Natural killer cell treated with Interleukin-12 subunit alpha and Interleukin-12 subunit beta and Interleukin-15 and Interleukin-18, amount 100 ng/mL, for 72 hours (primary cell): ENCODE measurements around the gene CCM2. TPM values are rescaled to one million over a fixed set of nuclear protein-coding genes. Genes with fewer than 3 reads are reported as not detected.
"Not testable (repeated sequence)": the region's sequence is repeated elsewhere in the genome, so short reads cannot be mapped to it uniquely, and the experiment has no call there.

Experiments used
- ATAC-seq, 2 donors: fragments of 150-1000 bp; cut with Tn5 transposase in 1 of 2; sonication (Bioruptor Pico), chemical (Tn5 transposase) in 1 of 2; 2 replicates each; pipeline ENCODE4 v1.10.0; 2021
- DNase-seq: peaks from one replicate; pipeline ENCODE4 v3.0.0; 2022; ENCODE audit warnings: low spot score
- H3K27ac Mint-ChIP-seq, 2 donors: 1 replicate in 1 of 2; 2 replicates in 1 of 2; pipeline ENCODE4 v1.8.0; 2022; ENCODE audit warnings: mixed read lengths in 2 of 2, mild to moderate bottlenecking in 1 of 2, moderate library complexity in 1 of 2
- H3K27me3 Mint-ChIP-seq, 2 donors: 1 replicate in 1 of 2; 2 replicates in 1 of 2; pipeline ENCODE4 v1.8.0; 2022; ENCODE audit warnings: mixed read lengths in 2 of 2
- H3K36me3 Mint-ChIP-seq: one replicate; pipeline ENCODE4 v1.8.0; 2022; ENCODE audit warnings: mixed read lengths
- H3K4me1 Mint-ChIP-seq, 2 donors: 1 replicate in 1 of 2; 2 replicates in 1 of 2; pipeline ENCODE4 v1.8.0; 2022; ENCODE audit warnings: low read depth in 2 of 2, mixed read lengths in 2 of 2, mild to moderate bottlenecking in 1 of 2
- H3K4me3 Mint-ChIP-seq: one replicate; pipeline ENCODE4 v1.8.0; 2022; ENCODE audit warnings: mixed read lengths
- H3K9me3 Mint-ChIP-seq: 2 replicates; pipeline ENCODE4 v1.8.0; 2022; ENCODE audit warnings: mixed read lengths
- total RNA-seq, 2 donors: library from RNA; stranded (reverse); gene quantifications; one replicate each; pipeline ENCODE4 v1.2.3, GENCODE V29; 2022

CCM2 gene
- total RNA-seq, 2 donors from 2014 or later, result 59.2 to 68.4 TPM

DNA sequence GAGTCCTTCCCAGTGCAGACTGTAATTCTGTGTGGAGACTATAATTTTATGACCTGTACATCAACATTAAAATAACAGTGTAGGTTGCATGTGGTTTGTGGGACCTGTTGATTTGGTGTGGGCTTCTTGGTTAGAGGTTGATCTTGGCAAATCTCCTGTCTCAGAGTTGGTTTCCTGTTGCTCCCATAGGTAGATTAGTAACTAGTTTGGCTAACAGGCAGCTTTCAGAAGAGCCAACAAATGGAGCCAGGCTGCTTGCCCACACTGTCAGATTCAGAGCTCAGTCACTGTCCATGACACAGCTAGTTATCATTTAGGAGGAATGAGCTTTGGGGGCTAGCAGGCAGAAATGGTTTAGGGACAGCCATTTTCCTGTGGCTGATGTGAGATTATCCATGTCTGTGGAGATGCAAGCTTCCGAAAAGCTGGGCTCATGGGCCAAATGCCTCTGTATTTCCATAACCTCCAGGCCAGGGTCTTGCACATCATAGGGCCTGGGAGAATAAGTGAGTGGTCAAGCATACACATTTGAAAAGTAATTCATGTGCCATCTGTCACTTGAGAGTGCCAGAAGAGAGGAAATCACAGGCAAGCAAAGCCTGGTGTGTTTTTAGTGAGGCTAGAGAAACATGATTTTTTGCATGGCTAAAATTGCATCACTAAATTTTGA lies 33.4 kb downstream of the CCM2 start:
- DNase-seq, result no peak
- Mint-ChIP-seq H3K4me1 (peaks cover 57 to 70% of the 10 kb centered on the region in 2 donors), H3K4me3 (no peak overlapping the region), H3K27me3 (no peaks in the 10 kb centered on the region), H3K9me3 (no peaks in the 10 kb centered on the region), H3K27ac (peak overlapping the region; percentile 60 to 76), H3K36me3 (no peaks in the 10 kb centered on the region)
- peak; percentile 50 to 56 for ATAC-seq

DNA sequence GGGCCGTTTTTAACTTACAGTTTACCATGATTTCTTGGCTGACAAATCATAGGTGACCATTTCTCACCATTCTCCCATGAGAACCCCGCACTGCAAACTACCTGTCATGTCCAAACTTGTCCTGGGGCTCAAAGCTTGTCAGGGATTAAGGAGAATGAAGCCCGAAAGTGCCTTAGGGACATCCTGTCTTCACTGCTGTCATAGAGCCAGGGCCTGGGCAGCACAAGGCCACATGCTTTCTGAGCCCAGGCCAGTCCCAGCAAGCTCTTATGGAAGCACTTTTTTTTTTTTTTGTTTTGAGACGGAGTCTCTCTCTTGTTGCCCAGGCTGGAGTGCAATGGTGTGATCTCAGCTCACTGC lies 33.9 kb downstream of the CCM2 start:
- ATAC-seq, result no peak
- no peak for DNase-seq
- H3K4me3 Mint-ChIP-seq, result no peak overlapping the region
- H3K27ac Mint-ChIP-seq, result peak overlapping the region; percentile 60 to 76
- H3K9me3 Mint-ChIP-seq, result no peaks in the 10 kb centered on the region
- peaks cover 56 to 69% of the 10 kb centered on the region in 2 donors for H3K4me1 Mint-ChIP-seq
- H3K36me3 Mint-ChIP-seq, result peaks cover 4% of the 10 kb centered on the region
- no peaks in the 10 kb centered on the region for H3K27me3 Mint-ChIP-seq

DNA sequence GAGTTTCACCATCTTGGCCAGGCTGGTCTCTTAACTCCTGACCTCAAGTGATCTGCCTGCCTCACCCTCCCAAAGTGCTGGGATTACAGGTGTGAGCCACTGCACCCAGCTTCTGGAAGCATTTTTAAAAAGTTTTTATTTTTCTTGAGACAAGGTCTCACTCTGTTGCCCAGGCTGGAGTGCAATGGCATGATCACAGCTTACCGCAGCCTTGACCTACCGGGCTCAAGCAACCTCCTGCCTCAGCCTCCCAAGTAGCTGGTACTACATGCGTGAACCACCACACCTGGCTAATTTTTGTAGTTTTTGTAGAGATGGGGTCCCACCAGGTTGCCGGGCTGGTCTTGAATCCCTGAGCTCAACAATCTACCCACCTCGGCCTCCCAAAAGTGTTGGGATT lies 34.7 kb downstream of the CCM2 start:
- H3K36me3 Mint-ChIP-seq, H3K9me3 Mint-ChIP-seq, DNase-seq, H3K27me3 Mint-ChIP-seq, H3K27ac Mint-ChIP-seq, ATAC-seq, H3K4me3 Mint-ChIP-seq: not testable (repeated sequence)
- peaks cover 50 to 66% of the 10 kb centered on the region in 2 donors for H3K4me1 Mint-ChIP-seq

DNA sequence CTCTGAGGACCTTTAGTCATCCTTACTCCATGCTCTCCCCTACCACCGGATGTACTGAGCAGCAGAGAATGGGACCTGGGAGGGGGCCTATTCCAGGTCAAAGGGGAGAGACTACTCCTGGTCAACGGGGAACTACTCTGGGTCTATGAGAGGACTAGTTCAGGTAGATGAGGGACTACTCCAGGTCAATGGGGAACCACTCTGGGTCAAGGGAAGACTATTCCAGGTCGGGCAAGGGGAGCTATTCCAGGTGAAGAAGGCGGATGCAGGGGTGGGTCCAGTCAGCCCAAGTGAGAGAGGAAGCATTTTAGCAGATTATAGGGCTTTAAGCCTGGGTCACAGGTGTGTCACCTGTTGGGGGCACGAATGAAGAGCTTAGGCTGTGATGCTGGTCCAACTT lies 35.4 kb downstream of the CCM2 start:
- no peak for ATAC-seq
- peaks cover 10% of the 10 kb centered on the region for H3K36me3 Mint-ChIP-seq
- peak overlapping the region; percentile 78 for H3K4me3 Mint-ChIP-seq

DNA sequence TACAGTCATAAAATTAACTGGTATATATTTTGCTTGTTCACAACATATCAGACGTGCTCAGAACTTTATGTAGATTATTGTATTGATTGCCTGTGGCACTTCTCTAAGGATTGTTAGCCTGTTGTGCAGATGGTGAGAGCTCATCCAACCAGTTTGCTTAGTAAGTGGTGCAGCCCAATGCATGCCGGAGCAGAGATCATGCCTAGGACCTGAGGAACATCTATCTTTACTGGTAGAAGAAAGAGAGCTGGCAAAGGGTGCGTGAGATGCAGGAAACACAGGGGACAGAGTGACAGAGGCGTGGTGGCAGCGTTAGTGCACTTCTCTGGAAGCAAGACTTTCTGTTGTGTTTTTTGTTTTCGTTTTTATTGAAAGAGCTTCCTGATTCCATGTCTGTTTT lies 35.9 kb downstream of the CCM2 start:
- no peaks in the 10 kb centered on the region for H3K27me3 Mint-ChIP-seq
- DNase-seq, result no peak
- peak in 1 of 2 donors; percentile 37 for ATAC-seq
- H3K27ac Mint-ChIP-seq, result peak overlapping the region; percentile 75 to 78
- H3K4me3 Mint-ChIP-seq, result peak overlapping the region; percentile 78
- H3K4me1 Mint-ChIP-seq, result peaks cover 52 to 71% of the 10 kb centered on the region in 2 donors
- peaks cover 14% of the 10 kb centered on the region for H3K36me3 Mint-ChIP-seq
- H3K9me3 Mint-ChIP-seq, result no peaks in the 10 kb centered on the region

More for the DNA sequence above, 35.4 kb downstream of the CCM2 start:
- H3K4me1 Mint-ChIP-seq, result peaks cover 48 to 66% of the 10 kb centered on the region in 2 donors
- no peaks in the 10 kb centered on the region for H3K9me3 Mint-ChIP-seq
- H3K27ac Mint-ChIP-seq, result peak overlapping the region; percentile 75 to 78
- DNase-seq, result no peak
- H3K27me3 Mint-ChIP-seq, result no peaks in the 10 kb centered on the region

DNA sequence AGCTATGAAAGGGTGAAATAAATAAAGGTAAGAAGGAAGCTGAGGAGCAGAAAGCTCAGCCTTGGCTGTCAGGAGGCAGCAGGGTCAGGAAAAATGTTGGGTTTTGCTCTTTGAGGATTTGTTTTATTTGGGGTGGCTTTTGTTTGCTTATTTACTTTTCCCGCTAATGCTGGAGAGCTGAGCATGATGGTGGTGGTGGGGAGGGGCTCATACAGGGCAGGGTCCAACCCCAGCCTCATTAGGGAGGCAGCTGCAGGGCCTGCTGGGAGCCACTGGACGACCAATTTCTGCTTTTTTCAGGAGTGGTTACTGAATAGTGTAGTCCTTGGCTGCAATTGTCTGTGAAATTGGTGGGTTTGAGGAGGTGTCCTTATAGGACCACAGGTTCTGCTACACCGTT lies 36.3 kb downstream of the CCM2 start:
- DNase-seq, result no peak
- H3K27me3 Mint-ChIP-seq, result no peaks in the 10 kb centered on the region
- H3K4me3 Mint-ChIP-seq, result peak overlapping the region; percentile 78
- H3K27ac Mint-ChIP-seq, result peak overlapping the region; percentile 75 to 78
- ATAC-seq, result no peak
- no peaks in the 10 kb centered on the region for H3K9me3 Mint-ChIP-seq
- H3K4me1 Mint-ChIP-seq, result peaks cover 52 to 75% of the 10 kb centered on the region in 2 donors
- H3K36me3 Mint-ChIP-seq, result peaks cover 19% of the 10 kb centered on the region

DNA sequence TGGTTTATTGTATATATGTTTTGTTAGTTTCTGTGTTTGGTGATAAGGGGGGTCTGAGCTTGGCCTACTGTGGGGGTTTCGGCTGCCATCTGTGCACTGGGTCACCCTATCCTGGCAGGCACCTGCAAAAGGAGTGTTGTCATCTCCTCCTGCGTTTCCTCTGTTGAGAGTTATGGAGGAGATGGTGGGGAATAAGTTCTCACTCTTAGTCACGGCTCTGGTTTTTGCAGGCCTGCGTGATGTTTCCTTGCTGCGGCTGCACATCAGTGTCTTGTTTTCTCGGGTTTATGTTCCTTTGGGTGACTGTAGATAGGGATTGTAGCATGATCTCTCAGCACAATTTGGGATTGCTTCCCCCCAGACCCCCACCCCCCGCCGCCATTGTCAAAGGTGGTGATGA lies 36.8 kb downstream of the CCM2 start:
- Mint-ChIP-seq H3K36me3 (peaks cover 22% of the 10 kb centered on the region), H3K4me3 (peak overlapping the region; percentile 78), H3K27ac (peak overlapping the region; percentile 75 to 78), H3K4me1 (peaks cover 52 to 74% of the 10 kb centered on the region in 2 donors), H3K9me3 (no peaks in the 10 kb centered on the region), H3K27me3 (no peaks in the 10 kb centered on the region)
- ATAC-seq, result peak; percentile 69 to 73
- DNase-seq, result no peak

DNA sequence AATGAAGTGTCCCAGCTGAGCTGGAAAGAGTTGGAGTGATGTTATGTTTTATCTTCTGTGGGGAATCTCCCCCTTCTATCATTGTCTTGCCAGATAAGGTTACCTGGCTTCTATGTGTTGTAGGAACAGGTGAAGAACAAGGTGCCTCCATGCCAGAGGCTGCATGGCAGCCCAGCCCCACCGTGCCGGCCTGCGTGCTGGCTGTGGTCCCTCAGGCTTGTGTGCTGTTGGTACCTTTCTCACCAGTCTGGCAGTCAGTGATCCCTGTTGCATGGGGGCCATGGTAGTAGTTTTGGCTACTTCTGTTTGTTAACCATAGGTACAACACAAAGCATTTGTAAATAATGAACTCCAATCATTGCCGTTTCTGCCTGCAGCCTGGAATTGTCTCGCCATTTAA lies 37.9 kb downstream of the CCM2 start:
- ATAC-seq (no peak), DNase-seq (no peak)
- Mint-ChIP-seq H3K27me3 (no peaks in the 10 kb centered on the region), H3K36me3 (peaks cover 22% of the 10 kb centered on the region), H3K4me3 (peak overlapping the region; percentile 55), H3K4me1 (peaks cover 53 to 68% of the 10 kb centered on the region in 2 donors), H3K9me3 (no peaks in the 10 kb centered on the region), H3K27ac (peak overlapping the region; percentile 75 to 78)

DNA sequence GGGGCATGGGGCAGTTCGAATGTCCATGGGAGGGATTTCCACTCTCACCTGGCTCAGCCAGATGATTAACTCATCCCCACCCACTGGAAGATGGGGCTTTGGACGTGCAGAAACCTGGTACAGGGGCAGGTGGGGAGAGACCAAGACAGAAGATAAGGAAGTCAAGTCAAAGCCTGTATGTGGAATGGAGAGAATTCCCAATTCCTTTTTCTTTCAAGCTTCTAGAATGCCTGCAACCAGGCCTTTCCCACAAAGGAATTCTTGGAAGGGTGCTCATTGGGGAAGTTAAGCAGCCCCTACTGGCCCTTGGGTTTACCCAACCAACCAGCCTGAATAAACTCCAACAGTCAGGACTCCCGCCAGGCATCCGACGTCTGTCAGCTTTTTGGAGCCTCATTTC lies 39.1 kb downstream of the CCM2 start:
- no peak for ATAC-seq
- Mint-ChIP-seq H3K9me3 (no peaks in the 10 kb centered on the region), H3K27me3 (no peaks in the 10 kb centered on the region), H3K4me3 (no peak overlapping the region), H3K36me3 (peaks cover 29% of the 10 kb centered on the region), H3K27ac (peak overlapping the region; percentile 75 to 78), H3K4me1 (peaks cover 49 to 62% of the 10 kb centered on the region in 2 donors)
- no peak for DNase-seq

DNA sequence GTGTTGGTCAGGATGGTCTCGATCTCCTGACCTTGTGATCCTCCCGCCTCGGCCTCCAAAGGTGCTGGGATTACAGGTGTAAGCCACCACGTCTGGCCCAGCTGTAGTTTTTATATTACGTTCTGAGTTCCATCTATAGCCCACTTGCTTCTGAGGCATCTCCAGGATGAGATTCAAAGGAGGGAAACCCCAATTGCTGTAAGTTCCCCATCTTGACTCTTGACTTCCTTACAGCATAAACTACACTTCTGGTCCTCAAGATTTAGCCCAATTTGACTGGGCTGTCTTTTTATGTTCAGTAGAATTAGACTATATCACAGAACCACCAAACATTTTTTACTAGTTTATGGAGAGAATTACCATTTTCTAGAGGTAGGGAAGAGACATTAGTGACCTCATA lies 44.3 kb downstream of the CCM2 start:
- Mint-ChIP-seq H3K27me3 (no peaks in the 10 kb centered on the region), H3K4me1 (peaks cover 21 to 37% of the 10 kb centered on the region in 2 donors), H3K9me3 (no peaks in the 10 kb centered on the region), H3K4me3 (no peak overlapping the region), H3K27ac (peak overlapping the region; percentile 40 to 85), H3K36me3 (peaks cover 28% of the 10 kb centered on the region)
- DNase-seq (no peak), ATAC-seq (no peak)

DNA sequence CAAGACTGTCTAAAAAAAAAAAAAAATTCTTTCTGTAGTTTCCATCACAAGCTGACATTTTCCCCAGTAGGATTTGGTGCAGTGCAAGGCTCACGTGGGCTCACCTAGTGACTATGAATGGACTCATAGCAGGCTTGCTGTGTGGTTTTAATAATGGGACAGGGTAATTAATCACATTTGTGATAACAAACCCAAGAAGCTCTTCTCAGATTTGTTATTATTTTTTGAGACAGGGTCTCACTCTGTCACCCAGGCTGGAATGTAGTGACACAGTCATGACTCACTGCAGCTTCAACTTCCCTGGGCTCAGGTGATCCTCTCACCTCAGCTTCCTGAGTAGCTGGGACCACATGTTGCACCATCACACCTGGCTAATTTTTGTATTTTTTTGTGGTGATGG lies 48.7 kb downstream of the CCM2 start:
- Mint-ChIP-seq H3K36me3 (peaks cover 10% of the 10 kb centered on the region), H3K27me3 (no peaks in the 10 kb centered on the region), H3K4me3 (no peak overlapping the region), H3K27ac (no peak overlapping the region), H3K9me3 (no peaks in the 10 kb centered on the region), H3K4me1 (peaks cover 36 to 40% of the 10 kb centered on the region in 2 donors)
- DNase-seq, result no peak
- ATAC-seq, result no peak

DNA sequence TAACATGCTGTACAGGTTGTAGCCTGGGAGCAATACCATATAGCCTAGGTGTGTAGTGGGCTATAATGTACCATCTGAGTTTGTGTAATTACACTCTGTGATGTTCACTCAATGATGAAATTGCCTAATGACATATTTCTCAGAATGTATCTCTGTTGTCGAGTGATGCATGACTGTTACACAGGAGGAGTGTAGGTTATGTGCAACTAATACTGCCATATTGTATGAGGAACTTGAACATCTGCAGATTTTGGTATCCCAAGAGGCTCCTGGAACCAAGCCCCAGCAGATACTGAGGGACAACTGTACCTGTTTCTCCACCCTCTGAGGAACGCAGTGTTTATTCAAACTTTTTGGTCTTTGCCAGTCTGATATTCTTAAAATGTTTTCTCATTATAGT lies 50.2 kb downstream of the CCM2 start:
- ATAC-seq (no peak), DNase-seq (no peak)
- H3K9me3 Mint-ChIP-seq, result no peaks in the 10 kb centered on the region
- H3K36me3 Mint-ChIP-seq, result peaks cover 6% of the 10 kb centered on the region
- no peak overlapping the region for H3K4me3 Mint-ChIP-seq
- no peaks in the 10 kb centered on the region for H3K27me3 Mint-ChIP-seq
- H3K4me1 Mint-ChIP-seq, result peaks cover 36 to 40% of the 10 kb centered on the region in 2 donors
- peak overlapping the region in 1 of 2 donors; percentile 63 for H3K27ac Mint-ChIP-seq

DNA sequence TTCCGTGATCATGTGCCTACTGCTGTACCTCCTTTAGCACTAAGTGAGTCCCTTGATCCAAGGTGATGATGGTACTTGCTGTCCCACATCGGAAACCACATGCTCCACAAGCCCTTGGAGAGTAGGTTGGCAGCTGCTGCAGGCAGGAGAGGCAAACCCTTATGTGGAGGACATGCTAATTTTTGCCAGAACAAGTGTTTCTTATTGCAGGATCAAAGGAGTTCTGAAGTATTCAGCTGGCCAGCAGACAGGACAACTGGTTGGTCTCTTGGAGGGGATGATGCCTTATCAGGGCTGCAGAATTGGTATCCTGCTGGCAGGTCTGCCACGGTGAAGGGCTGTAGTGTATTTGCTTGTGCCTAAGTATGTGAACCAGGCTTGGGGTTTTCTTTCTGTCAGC lies 52.0 kb downstream of the CCM2 start:
- ATAC-seq (no peak), DNase-seq (no peak)
- Mint-ChIP-seq H3K27ac (peak overlapping the region in 1 of 2 donors; percentile 63), H3K27me3 (no peaks in the 10 kb centered on the region), H3K4me1 (peaks cover 26 to 41% of the 10 kb centered on the region in 2 donors), H3K4me3 (no peak overlapping the region), H3K9me3 (no peaks in the 10 kb centered on the region), H3K36me3 (no peaks in the 10 kb centered on the region)

DNA sequence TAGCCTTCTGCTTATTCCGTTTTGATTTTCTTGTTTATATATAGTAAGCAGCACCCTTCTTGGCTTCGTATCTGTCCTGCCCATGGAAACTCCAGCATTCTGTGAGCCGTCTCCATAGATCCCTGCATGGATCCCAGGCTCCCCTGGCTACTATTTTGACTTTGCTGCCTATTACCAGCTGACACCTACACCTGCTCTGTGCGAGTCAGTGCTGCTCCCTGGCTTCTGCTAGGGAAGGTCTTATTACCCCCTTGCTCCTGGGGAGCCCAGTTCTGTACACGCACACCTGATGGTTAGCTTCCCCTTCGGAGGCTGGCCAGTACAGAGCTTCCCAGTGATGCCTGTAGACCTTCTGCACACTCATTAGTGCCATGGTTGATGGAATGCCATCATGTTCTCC lies 53.4 kb downstream of the CCM2 start:
- no peak for ATAC-seq
- Mint-ChIP-seq H3K27ac (peak overlapping the region; percentile 19 to 67), H3K36me3 (no peaks in the 10 kb centered on the region), H3K4me3 (no peak overlapping the region), H3K9me3 (no peaks in the 10 kb centered on the region), H3K27me3 (no peaks in the 10 kb centered on the region), H3K4me1 (peaks cover 40 to 54% of the 10 kb centered on the region in 2 donors)
- DNase-seq, result no peak

DNA sequence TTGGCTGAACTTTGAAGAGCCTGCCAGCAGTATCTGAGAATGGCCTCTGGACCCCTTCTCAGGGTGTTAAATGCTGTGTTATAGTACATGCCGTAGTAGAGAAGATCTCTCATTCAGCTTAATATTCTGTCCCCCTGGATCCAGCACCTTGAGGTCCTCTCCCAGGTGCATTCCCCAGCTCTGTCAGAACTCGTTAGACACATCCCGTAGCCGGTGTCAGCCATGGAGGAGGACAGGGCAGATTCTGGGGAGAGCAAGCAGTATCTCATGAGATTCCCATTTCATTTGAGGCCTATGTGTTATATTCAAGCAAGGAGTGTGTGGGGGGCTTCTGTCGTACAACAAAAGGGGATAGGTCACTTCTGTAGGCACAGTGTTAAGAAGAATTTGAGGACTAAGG lies 53.9 kb downstream of the CCM2 start:
- peak overlapping the region; percentile 19 to 67 for H3K27ac Mint-ChIP-seq
- H3K27me3 Mint-ChIP-seq, result no peaks in the 10 kb centered on the region
- DNase-seq (no peak), ATAC-seq (no peak)
- no peak overlapping the region for H3K4me3 Mint-ChIP-seq
- H3K36me3 Mint-ChIP-seq, result no peaks in the 10 kb centered on the region
- H3K4me1 Mint-ChIP-seq, result peaks cover 42 to 56% of the 10 kb centered on the region in 2 donors
- H3K9me3 Mint-ChIP-seq, result no peaks in the 10 kb centered on the region
